K562 (cell line): ENCODE data around the gene NEMP1. TPM values are rescaled to one million over a fixed set of nuclear protein-coding genes. Genes with fewer than 3 reads are reported as not detected.
A peak's percentile ranks its signal among the peaks of the same experiment; 100 is the strongest.

Source experiments
- ARID1B ChIP-seq: fragments of 450-650 bp; IDR thresholded peaks from 2 replicates; pipeline ENCODE4 v1.6.1; 2016; ENCODE audit warnings: antibody characterized with exemption, mild to moderate bottlenecking, inconsistent platforms
- CAMTA2 ChIP-seq: fragments of 250-450 bp; sonication (Bioruptor Pico); conservative IDR thresholded peaks from 2 replicates; pipeline ENCODE4 v1.5.1; 2022
- ESRRB ChIP-seq: fragments of 250-450 bp; sonication (Bioruptor Pico); IDR thresholded peaks from 2 replicates; pipeline ENCODE4 v1.5.0; 2020; ENCODE audit warnings: mild to moderate bottlenecking, moderate library complexity, borderline replicate concordance
- HDAC2 ChIP-seq: fragments of 450-650 bp; IDR thresholded peaks from 2 replicates; pipeline ENCODE4 v1.6.1; 2016; ENCODE audit warnings: mild to moderate bottlenecking
- HDAC8 ChIP-seq: fragments of 450-650 bp; IDR thresholded peaks from 2 replicates; pipeline ENCODE4 v1.6.1; 2016; ENCODE audit warnings: mild to moderate bottlenecking, missing genetic modification characterization, moderate library complexity, missing compliant biosample characterization
- HLTF ChIP-seq: fragments of 450-650 bp; IDR thresholded peaks from 2 replicates; pipeline ENCODE4 v1.6.1; 2016
- HNRNPLL ChIP-seq: fragments of 200-400 bp; formaldehyde crosslinking; IDR thresholded peaks from 2 replicates; pipeline ENCODE4 v1.6.1; 2017; ENCODE audit warnings: low read length, low read depth, mild to moderate bottlenecking; ENCODE audit not compliant: poor library complexity, severe bottlenecking
- KDM1A ChIP-seq, 2 experiments: fragments of 450-650 bp; IDR thresholded peaks; 2 replicates each; pipeline ENCODE4 v1.6.1; 2016; ENCODE audit warnings: mild to moderate bottlenecking in 2 of 2
- MNT ChIP-seq, 2 experiments: fragments of 450-650 bp; conservative IDR thresholded peaks; 2 replicates each; pipeline ENCODE4 v1.6.1; 2017; ENCODE audit warnings: mild to moderate bottlenecking in 2 of 2, moderate library complexity in 2 of 2
- NKRF ChIP-seq: fragments of 450-650 bp; IDR thresholded peaks from 2 replicates; pipeline ENCODE4 v1.6.1; 2016; ENCODE audit warnings: borderline replicate concordance
- PREB ChIP-seq: sonication (generic); formaldehyde crosslinking; IDR thresholded peaks from 2 replicates; pipeline ENCODE4 v1.8.1; 2023; ENCODE audit warnings: mild to moderate bottlenecking, missing genetic modification reagents
- RREB1 ChIP-seq: fragments of 250-450 bp; sonication (Bioruptor Pico); IDR thresholded peaks from 2 replicates; pipeline ENCODE4 v1.4.0; 2020
- SAP30 ChIP-seq: fragments of 200-600 bp; sonication (generic); IDR thresholded peaks from 2 replicates; pipeline ENCODE4 v1.6.1; 2012; ENCODE audit warnings: borderline replicate concordance, low read depth, mild to moderate bottlenecking, moderate library complexity, low read length, control low read depth, inconsistent platforms; ENCODE audit not compliant: insufficient read depth, poor library complexity, severe bottlenecking
- STAG1 ChIP-seq: sonication (generic); formaldehyde crosslinking; IDR thresholded peaks from 2 replicates; pipeline ENCODE4 v1.5.0; 2020; ENCODE audit warnings: missing genetic modification reagents, borderline replicate concordance
- TAF15 ChIP-seq: fragments of 200-400 bp; formaldehyde crosslinking; IDR thresholded peaks from 2 replicates; pipeline ENCODE4 v1.6.1; 2017; ENCODE audit warnings: mild to moderate bottlenecking, low read depth, low read length, moderate library complexity
- ZNF3 ChIP-seq: fragments of 250-450 bp; sonication (Bioruptor Pico); IDR thresholded peaks from 2 replicates; pipeline ENCODE4 v1.5.0; 2021; ENCODE audit warnings: mild to moderate bottlenecking, moderate library complexity
- polyA plus RNA-seq, 8 experiments: library from polyadenylated mRNA; depleted of rRNA in 4 of 8; stranded (reverse) in 5 of 8; unstranded in 3 of 8; fragments of >200 nt; fragmentation: Nextera tagmentation in 2 of 8; fragmentation: Illumina TruSeq in 1 of 8; extraction: Ambion mirVana in 2 of 8; extraction: Trizol in 1 of 8; gene quantifications; 2 replicates each; pipeline versions ENCODE4 v1.2.1 to v1.2.3, GENCODE V29; 2011 to 2014; ENCODE audit warnings: inconsistent platforms in 1 of 8, missing spikeins in 1 of 8
- total RNA-seq, 7 experiments: library from RNA; depleted of rRNA in 6 of 7; stranded (reverse); fragments of >200 nt in 6 of 7; fragmentation: Illumina TruSeq in 2 of 7; extraction: Trizol in 2 of 7; gene quantifications; 2 replicates each; pipeline versions ENCODE4 v1.2.1 to v1.2.3, GENCODE V29; 2011 to 2021; ENCODE audit warnings: low replicate concordance in 1 of 7

The NEMP1 gene
- total and polyA plus RNA-seq, 9 of the 15 experiments (the other 6 are each of a cell fraction or from before 2014, with no cell fraction given), result 9.5 to 82.2 (median 41.2) TPM

- TF ChIP-seq MNT (conservative IDR thresholded peaks at IDR 0.05), result peak; percentile 31 to 61; a peak in 1 of 4 replicates
- no peak for TF ChIP-seq TAF15
- TF ChIP-seq HDAC2, result no peak
- TF ChIP-seq RREB1 (CRISPR knock-in tag), result no peak
- TF ChIP-seq HDAC8, result no peak
- no peak for TF ChIP-seq PREB
- TF ChIP-seq ARID1B, result peak; percentile 17; the same call in 1 of the 2 replicates
- no peak for TF ChIP-seq CAMTA2
- no peak for TF ChIP-seq ESRRB (CRISPR knock-in tag)
- peak; percentile 29 for TF ChIP-seq SAP30
- no peak for TF ChIP-seq STAG1 (CRISPR knock-in tag)
- TF ChIP-seq ZNF3, result no peak
- peak; percentile 38 for TF ChIP-seq NKRF
- no peak for TF ChIP-seq KDM1A (IDR thresholded peaks at IDR 0.05)
- peak; percentile 19 for TF ChIP-seq HNRNPLL
- TF ChIP-seq HLTF, result no peak
Observed at GRCh38 chr12:57089271-57090245, 11.0 kb upstream of the NEMP1 start (continued).
